K562 (cell line): ENCODE results near the gene GPSM3. TPM values are rescaled to one million over a fixed set of nuclear protein-coding genes. Genes with fewer than 3 reads are reported as not detected.

Experiments used
- BCOR ChIP-seq: fragments of 450-650 bp; IDR thresholded peaks from 2 replicates; pipeline ENCODE4 v1.6.1; 2016
- CHD4 ChIP-seq: fragments of 200-600 bp; sonication (generic); IDR thresholded peaks from 3 replicates; pipeline ENCODE4 v1.6.1; 2012; ENCODE audit warnings: low read depth, mild to moderate bottlenecking, mixed read lengths, low read length, inconsistent platforms; ENCODE audit not compliant: insufficient read depth, insufficient replicate concordance, poor library complexity, severe bottlenecking
- DACH1 ChIP-seq: fragments of 450-650 bp; IDR thresholded peaks from 2 replicates; pipeline ENCODE4 v1.6.1; 2018; ENCODE audit not compliant: partially characterized antibody
- HNRNPL ChIP-seq: fragments of 200-400 bp; formaldehyde crosslinking; IDR thresholded peaks from 2 replicates; pipeline ENCODE4 v1.6.1; 2017; ENCODE audit warnings: low read depth, mild to moderate bottlenecking, low read length
- HNRNPUL1 ChIP-seq: fragments of 200-400 bp; formaldehyde crosslinking; IDR thresholded peaks from 2 replicates; pipeline ENCODE4 v1.6.1; 2017; ENCODE audit warnings: low read length
- MTA2 ChIP-seq: fragments of 450-650 bp; IDR thresholded peaks from 2 replicates; pipeline ENCODE4 v1.6.1; 2016; ENCODE audit warnings: low read depth
- RFX1 ChIP-seq: fragments of 450-650 bp; IDR thresholded peaks from 2 replicates; pipeline ENCODE4 v1.6.1; 2016; ENCODE audit warnings: mild to moderate bottlenecking, moderate library complexity
- TCF7 ChIP-seq: sonication (generic); IDR thresholded peaks from 2 replicates; pipeline ENCODE4 v1.6.1; 2016; ENCODE audit warnings: antibody characterized with exemption, borderline replicate concordance
- XRCC4 ChIP-seq: IDR thresholded peaks from one replicate; pipeline ENCODE4 v1.6.1; 2011; ENCODE audit not compliant: insufficient read depth, insufficient read length; ENCODE audit errors: extremely low read depth
- ZC3H11A ChIP-seq: IDR thresholded peaks from 2 replicates; pipeline ENCODE4 v1.6.1; 2012; ENCODE audit warnings: low read depth, low read length, improper control_type of control experiment
- ZKSCAN3 ChIP-seq: fragments of 250-450 bp; sonication (Bioruptor Pico); IDR thresholded peaks from 2 replicates; pipeline ENCODE4 v1.4.0; 2020
- ZNF174 ChIP-seq: fragments of 250-450 bp; sonication (Bioruptor Pico); IDR thresholded peaks from 2 replicates; pipeline ENCODE4 v1.4.0; 2020; ENCODE audit warnings: mild to moderate bottlenecking
- ZNF24 ChIP-seq: fragments of 450-650 bp; IDR thresholded peaks from 2 replicates; pipeline ENCODE4 v1.6.1; 2016
- ZNF324 ChIP-seq: fragments of 250-450 bp; sonication (Bioruptor Pico); IDR thresholded peaks from 2 replicates; pipeline ENCODE4 v1.4.0; 2020; ENCODE audit warnings: mild to moderate bottlenecking
- ZNF764 ChIP-seq: fragments of 250-450 bp; sonication (Bioruptor Pico); IDR thresholded peaks from 2 replicates; pipeline ENCODE4 v1.4.0; 2020; ENCODE audit warnings: low read depth, mild to moderate bottlenecking, moderate library complexity
- polyA plus RNA-seq, 8 experiments: library from polyadenylated mRNA; depleted of rRNA in 4 of 8; stranded (reverse) in 5 of 8; unstranded in 3 of 8; fragments of >200 nt; fragmentation: Nextera tagmentation in 2 of 8; fragmentation: Illumina TruSeq in 1 of 8; extraction: Ambion mirVana in 2 of 8; extraction: Trizol in 1 of 8; gene quantifications; 2 replicates each; pipeline versions ENCODE4 v1.2.1 to v1.2.3, GENCODE V29; 2011 to 2014; ENCODE audit warnings: inconsistent platforms in 1 of 8, missing spikeins in 1 of 8
- total RNA-seq, 7 experiments: library from RNA; depleted of rRNA in 6 of 7; stranded (reverse); fragments of >200 nt in 6 of 7; fragmentation: Illumina TruSeq in 2 of 7; extraction: Trizol in 2 of 7; gene quantifications; 2 replicates each; pipeline versions ENCODE4 v1.2.1 to v1.2.3, GENCODE V29; 2011 to 2021; ENCODE audit warnings: low replicate concordance in 1 of 7
- TF ChIP-seq, protein P1 (sequence below): sonication (generic); formaldehyde crosslinking; IDR thresholded peaks from 2 replicates; pipeline ENCODE4 v1.8.0; 2022; ENCODE audit warnings: mild to moderate bottlenecking, missing genetic modification reagents
- TF ChIP-seq, protein P2 (sequence below): sonication (generic); formaldehyde crosslinking; IDR thresholded peaks from 2 replicates; pipeline ENCODE4 v1.8.1; 2022; ENCODE audit warnings: missing genetic modification reagents
- TF ChIP-seq, protein P3 (sequence below): fragments of 250-450 bp; sonication (Bioruptor Pico); IDR thresholded peaks from 2 replicates; pipeline ENCODE4 v1.9.0; 2021; ENCODE audit warnings: mild to moderate bottlenecking, inconsistent platforms
- TF ChIP-seq, protein P4 (sequence below), 2 experiments: fragments of 450-650 bp in 1 of 2; sonication (generic) in 1 of 2; formaldehyde crosslinking in 1 of 2; IDR thresholded peaks in 1 of 2; conservative IDR thresholded peaks in 1 of 2; 2 replicates each; pipeline versions ENCODE4 v1.6.1 to v1.8.1; 2016 to 2023; ENCODE audit warnings: mild to moderate bottlenecking in 2 of 2, moderate library complexity in 2 of 2, inconsistent platforms in 1 of 2, missing genetic modification reagents in 1 of 2
- TF ChIP-seq, protein P5 (sequence below): fragments of 450-650 bp; IDR thresholded peaks from 2 replicates; pipeline ENCODE4 v1.6.1; 2016; ENCODE audit warnings: missing biosample characterization, missing genetic modification characterization
- TF ChIP-seq, protein P6 (sequence below): fragments of 200-800 bp; sonication (Bioruptor generic); IDR thresholded peaks from 2 replicates; pipeline ENCODE4 v1.6.1; 2017; ENCODE audit warnings: missing genetic modification characterization, missing compliant biosample characterization

Gene GPSM3
- total and polyA plus RNA-seq, 9 of the 15 experiments (the other 6 are each of a cell fraction or from before 2014, with no cell fraction given) = 5.3 to 42.6 (median 24.4) TPM

DNA sequence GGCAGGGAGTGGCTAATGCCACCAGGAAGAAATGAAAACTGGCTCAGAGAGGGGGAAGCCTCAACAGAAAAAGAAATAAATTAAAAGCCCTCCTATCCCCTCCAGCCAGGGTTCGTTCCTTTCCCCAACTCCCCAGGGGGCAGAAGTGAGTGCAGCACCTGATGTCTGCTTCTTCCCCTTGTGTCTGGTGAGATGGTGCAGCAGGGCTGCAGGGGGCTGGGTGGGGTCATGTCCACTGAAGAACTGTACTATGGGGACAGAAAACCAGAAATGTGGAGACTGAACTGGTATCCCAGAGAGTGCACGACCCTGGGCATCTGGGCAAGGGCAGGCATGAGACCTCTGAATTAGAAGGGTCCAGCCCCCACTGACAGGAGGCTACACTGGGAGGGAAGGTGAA is 24.1 kb downstream of the GPSM3 start (continued):
- TF ChIP-seq HNRNPL = no peak
- no peak for TF ChIP-seq XRCC4
- no peak for TF ChIP-seq ZKSCAN3
- no peak for TF ChIP-seq ZNF24
- TF ChIP-seq, protein P1, sequence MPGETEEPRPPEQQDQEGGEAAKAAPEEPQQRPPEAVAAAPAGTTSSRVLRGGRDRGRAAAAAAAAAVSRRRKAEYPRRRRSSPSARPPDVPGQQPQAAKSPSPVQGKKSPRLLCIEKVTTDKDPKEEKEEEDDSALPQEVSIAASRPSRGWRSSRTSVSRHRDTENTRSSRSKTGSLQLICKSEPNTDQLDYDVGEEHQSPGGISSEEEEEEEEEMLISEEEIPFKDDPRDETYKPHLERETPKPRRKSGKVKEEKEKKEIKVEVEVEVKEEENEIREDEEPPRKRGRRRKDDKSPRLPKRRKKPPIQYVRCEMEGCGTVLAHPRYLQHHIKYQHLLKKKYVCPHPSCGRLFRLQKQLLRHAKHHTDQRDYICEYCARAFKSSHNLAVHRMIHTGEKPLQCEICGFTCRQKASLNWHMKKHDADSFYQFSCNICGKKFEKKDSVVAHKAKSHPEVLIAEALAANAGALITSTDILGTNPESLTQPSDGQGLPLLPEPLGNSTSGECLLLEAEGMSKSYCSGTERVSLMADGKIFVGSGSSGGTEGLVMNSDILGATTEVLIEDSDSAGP (CRISPR knock-in tag) = no peak
- no peak for TF ChIP-seq CHD4
- TF ChIP-seq, protein P2, sequence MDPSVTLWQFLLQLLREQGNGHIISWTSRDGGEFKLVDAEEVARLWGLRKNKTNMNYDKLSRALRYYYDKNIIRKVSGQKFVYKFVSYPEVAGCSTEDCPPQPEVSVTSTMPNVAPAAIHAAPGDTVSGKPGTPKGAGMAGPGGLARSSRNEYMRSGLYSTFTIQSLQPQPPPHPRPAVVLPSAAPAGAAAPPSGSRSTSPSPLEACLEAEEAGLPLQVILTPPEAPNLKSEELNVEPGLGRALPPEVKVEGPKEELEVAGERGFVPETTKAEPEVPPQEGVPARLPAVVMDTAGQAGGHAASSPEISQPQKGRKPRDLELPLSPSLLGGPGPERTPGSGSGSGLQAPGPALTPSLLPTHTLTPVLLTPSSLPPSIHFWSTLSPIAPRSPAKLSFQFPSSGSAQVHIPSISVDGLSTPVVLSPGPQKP (CRISPR knock-in tag) = no peak
- TF ChIP-seq, protein P3, sequence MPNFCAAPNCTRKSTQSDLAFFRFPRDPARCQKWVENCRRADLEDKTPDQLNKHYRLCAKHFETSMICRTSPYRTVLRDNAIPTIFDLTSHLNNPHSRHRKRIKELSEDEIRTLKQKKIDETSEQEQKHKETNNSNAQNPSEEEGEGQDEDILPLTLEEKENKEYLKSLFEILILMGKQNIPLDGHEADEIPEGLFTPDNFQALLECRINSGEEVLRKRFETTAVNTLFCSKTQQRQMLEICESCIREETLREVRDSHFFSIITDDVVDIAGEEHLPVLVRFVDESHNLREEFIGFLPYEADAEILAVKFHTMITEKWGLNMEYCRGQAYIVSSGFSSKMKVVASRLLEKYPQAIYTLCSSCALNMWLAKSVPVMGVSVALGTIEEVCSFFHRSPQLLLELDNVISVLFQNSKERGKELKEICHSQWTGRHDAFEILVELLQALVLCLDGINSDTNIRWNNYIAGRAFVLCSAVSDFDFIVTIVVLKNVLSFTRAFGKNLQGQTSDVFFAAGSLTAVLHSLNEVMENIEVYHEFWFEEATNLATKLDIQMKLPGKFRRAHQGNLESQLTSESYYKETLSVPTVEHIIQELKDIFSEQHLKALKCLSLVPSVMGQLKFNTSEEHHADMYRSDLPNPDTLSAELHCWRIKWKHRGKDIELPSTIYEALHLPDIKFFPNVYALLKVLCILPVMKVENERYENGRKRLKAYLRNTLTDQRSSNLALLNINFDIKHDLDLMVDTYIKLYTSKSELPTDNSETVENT = 0 out of 2 replicates have a peak, but pooled peaks have one; percentile 19
- TF ChIP-seq, protein P4, sequence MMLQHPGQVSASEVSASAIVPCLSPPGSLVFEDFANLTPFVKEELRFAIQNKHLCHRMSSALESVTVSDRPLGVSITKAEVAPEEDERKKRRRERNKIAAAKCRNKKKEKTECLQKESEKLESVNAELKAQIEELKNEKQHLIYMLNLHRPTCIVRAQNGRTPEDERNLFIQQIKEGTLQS (IDR thresholded peaks at IDR 0.05) = no peak
- TF ChIP-seq, protein P4 (CRISPR knock-in tag; conservative IDR thresholded peaks at IDR 0.05) = no peak
- TF ChIP-seq, protein P5, sequence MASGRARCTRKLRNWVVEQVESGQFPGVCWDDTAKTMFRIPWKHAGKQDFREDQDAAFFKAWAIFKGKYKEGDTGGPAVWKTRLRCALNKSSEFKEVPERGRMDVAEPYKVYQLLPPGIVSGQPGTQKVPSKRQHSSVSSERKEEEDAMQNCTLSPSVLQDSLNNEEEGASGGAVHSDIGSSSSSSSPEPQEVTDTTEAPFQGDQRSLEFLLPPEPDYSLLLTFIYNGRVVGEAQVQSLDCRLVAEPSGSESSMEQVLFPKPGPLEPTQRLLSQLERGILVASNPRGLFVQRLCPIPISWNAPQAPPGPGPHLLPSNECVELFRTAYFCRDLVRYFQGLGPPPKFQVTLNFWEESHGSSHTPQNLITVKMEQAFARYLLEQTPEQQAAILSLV (tag) = no peak
- no peak for TF ChIP-seq RFX1
- TF ChIP-seq BCOR = no peak
- TF ChIP-seq ZNF324 (CRISPR knock-in tag) = no peak
- TF ChIP-seq, protein P6, sequence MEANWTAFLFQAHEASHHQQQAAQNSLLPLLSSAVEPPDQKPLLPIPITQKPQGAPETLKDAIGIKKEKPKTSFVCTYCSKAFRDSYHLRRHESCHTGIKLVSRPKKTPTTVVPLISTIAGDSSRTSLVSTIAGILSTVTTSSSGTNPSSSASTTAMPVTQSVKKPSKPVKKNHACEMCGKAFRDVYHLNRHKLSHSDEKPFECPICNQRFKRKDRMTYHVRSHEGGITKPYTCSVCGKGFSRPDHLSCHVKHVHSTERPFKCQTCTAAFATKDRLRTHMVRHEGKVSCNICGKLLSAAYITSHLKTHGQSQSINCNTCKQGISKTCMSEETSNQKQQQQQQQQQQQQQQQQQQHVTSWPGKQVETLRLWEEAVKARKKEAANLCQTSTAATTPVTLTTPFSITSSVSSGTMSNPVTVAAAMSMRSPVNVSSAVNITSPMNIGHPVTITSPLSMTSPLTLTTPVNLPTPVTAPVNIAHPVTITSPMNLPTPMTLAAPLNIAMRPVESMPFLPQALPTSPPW = no peak
- TF ChIP-seq ZNF764 (CRISPR knock-in tag) = no peak
- no peak for TF ChIP-seq MTA2
- TF ChIP-seq DACH1 = no peak
- TF ChIP-seq ZNF174 = no peak
- TF ChIP-seq ZC3H11A = no peak
- TF ChIP-seq HNRNPUL1 = no peak
- no peak for TF ChIP-seq TCF7
